ENCODE data around the gene NAPSA. TPM values are rescaled to one million over a fixed set of nuclear protein-coding genes. Genes with fewer than 3 reads are reported as not detected.

Gene NAPSA
- total and polyA plus RNA-seq, 9 of the 15 experiments (the other 6 are each of a cell fraction or from before 2014, with no cell fraction given) = 0.25 to 1.9 (median 0.69) TPM

DNA sequence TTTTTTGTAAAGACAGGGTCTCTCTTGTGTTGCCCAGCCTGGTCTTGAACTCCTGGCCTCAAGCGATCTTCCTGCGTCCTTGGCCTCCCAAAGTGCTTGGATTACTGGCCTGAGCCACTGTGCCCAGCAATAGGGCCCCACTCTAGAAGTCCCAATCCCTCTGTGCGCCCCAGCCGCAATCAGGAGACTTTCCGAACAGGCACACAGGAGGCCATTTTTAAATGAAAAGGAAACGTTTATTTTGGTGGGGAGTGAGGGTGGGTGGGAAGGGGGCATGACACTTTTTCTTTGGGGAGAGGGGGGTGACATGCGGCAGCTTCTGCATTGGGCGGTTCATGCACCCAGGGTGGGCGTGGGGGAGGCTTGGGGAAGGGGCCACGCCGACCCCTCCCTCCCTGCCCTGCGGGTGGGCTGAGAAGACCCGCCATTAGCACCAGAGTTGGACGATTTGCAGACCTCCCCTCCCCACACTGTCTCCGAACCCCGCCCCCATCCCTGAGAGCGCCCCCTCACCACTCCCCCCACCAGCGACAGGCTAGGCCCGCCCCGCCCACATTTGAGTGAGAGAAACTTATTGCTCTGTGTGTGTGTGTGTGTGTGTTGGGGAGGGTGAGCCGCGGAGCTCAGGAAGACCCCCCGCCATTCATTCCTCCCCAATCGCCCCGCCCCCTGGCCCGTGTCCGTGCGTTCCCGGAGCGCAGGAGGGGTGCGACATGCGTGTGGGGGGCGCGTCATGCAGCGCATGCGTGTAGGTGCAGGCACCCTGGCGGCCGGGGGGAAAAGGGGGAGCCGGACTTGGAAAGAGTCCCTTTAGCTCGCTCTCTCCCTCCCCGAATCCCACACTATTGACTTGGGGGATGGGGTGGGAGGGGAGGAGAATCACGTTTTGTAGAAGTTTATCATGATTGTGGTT, 53.5 kb downstream of the NAPSA start (continued):
- TF ChIP-seq PHB (CRISPR knock-in tag; IDR thresholded peaks at IDR 0.05) (no peak), KDM5B (IDR thresholded peaks at IDR 0.05; ENCODE audit: insufficient replicate concordance, low read depth, low read length) (peak; percentile 10), ZNF217 (CRISPR knock-in tag; IDR thresholded peaks at IDR 0.05) (no peak), TBP (optimal IDR thresholded peaks at IDR 0.05; ENCODE audit: low read depth, low read length) (no peak), RBM22 (IDR thresholded peaks at IDR 0.05; ENCODE audit: low read depth, low read length, poor library complexity, severe bottlenecking) (no peak), RBM14 (IDR thresholded peaks at IDR 0.05; ENCODE audit: borderline replicate concordance, insufficient read depth, low read depth, low read length) (no peak), E2F5 (CRISPR knock-in tag; IDR thresholded peaks at IDR 0.05) (no peak), PCBP1 (IDR thresholded peaks at IDR 0.05; ENCODE audit: low read depth, low read length, poor library complexity, severe bottlenecking) (peak; percentile 77), SMARCA4 (IDR thresholded peaks at IDR 0.05) (no peak), NFIC (IDR thresholded peaks at IDR 0.05) (no peak), ELF2 (CRISPR knock-in tag; IDR thresholded peaks at IDR 0.05) (no peak), KLF10 (CRISPR knock-in tag; IDR thresholded peaks at IDR 0.05) (no peak)
- TF ChIP-seq, protein P1, sequence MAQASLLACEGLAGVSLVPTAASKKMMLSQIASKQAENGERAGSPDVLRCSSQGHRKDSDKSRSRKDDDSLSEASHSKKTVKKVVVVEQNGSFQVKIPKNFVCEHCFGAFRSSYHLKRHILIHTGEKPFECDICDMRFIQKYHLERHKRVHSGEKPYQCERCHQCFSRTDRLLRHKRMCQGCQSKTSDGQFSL (CRISPR knock-in tag; IDR thresholded peaks at IDR 0.05) = no peak
- TF ChIP-seq, protein P1 (tag; IDR thresholded peaks at IDR 0.05) = no peak
- TF ChIP-seq, protein P2, sequence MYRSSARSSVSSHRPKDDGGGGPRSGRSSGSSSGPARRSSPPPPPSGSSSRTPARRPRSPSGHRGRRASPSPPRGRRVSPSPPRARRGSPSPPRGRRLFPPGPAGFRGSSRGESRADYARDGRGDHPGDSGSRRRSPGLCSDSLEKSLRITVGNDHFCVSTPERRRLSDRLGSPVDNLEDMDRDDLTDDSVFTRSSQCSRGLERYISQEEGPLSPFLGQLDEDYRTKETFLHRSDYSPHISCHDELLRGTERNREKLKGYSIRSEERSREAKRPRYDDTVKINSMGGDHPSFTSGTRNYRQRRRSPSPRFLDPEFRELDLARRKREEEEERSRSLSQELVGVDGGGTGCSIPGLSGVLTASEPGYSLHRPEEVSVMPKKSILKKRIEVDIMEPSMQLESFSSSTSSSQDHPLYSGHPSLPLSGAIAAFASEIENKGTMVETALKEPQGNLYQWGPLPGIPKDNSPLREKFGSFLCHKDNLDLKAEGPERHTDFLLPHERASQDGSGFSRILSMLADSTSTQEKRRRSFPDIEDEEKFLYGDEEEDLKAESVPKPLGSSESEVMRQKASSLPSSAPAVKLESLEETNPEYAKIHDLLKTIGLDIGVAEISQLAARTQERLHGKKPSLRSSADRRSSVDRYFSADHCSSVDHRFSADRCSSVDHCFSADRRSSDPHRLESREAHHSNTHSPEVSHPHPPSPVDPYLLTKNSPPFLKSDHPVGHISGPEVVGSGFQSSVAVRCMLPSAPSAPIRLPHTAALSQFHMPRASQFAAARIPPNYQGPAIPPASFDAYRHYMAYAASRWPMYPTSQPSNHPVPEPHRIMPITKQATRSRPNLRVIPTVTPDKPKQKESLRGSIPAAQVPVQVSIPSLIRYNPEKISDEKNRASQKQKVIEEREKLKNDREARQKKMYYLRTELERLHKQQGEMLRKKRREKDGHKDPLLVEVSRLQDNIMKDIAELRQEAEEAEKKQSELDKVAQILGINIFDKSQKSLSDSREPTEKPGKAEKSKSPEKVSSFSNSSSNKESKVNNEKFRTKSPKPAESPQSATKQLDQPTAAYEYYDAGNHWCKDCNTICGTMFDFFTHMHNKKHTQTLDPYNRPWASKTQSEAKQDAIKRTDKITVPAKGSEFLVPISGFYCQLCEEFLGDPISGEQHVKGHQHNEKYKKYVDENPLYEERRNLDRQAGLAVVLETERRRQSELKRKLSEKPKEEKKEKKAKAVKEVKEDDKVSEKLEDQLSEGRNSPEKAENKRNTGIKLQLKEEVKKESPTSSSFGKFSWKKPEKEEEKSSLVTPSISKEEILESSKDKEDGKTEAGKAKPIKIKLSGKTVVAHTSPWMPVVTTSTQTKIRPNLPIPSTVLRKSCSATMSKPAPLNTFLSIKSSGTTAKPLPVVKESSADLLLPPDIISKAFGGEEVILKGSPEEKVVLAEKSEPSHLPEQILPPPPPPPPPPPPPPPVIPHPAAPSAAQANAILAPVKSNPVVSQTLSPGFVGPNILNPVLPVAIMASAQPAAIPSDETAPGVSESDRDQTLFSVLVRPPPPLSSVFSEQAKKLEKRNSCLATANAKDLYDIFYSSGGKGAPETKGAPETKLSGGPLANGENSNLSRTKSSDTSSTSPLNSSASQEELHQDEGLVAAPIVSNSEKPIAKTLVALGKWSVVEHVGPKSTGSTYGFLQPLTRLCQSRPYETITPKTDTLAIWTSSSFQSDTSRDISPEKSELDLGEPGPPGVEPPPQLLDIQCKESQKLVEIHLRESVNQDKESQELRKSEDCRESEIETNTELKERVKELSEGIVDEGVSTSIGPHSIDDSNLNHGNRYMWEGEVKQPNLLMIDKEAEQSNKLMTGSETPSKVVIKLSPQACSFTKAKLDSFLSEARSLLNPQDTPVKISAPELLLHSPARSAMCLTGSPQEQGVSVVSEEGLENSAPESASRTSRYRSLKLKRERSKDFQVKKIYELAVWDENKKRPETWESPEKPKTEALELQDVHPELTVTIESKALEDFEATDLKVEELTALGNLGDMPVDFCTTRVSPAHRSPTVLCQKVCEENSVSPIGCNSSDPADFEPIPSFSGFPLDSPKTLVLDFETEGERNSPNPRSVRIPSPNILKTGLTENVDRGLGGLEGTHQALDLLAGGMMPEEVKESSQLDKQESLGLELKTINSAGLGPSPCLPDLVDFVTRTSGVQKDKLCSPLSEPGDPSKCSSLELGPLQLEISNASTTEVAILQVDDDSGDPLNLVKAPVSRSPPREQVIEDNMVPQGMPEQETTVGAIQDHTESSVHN (IDR thresholded peaks at IDR 0.05; ENCODE audit: borderline replicate concordance in 1 of 2, low read depth in 1 of 2) = no peak
- TF ChIP-seq, protein P3, sequence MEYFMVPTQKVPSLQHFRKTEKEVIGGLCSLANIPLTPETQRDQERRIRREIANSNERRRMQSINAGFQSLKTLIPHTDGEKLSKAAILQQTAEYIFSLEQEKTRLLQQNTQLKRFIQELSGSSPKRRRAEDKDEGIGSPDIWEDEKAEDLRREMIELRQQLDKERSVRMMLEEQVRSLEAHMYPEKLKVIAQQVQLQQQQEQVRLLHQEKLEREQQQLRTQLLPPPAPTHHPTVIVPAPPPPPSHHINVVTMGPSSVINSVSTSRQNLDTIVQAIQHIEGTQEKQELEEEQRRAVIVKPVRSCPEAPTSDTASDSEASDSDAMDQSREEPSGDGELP (CRISPR knock-in tag; IDR thresholded peaks at IDR 0.05; ENCODE audit: borderline replicate concordance) = no peak

Data from K562 (cell line).